ENCODE data around the gene TSPAN4. TPM values are rescaled to one million over a fixed set of nuclear protein-coding genes. Genes with fewer than 3 reads are reported as not detected.

Gene TSPAN4
- total and polyA plus RNA-seq, 2 of the 13 experiments (the other 11 are each of a cell fraction or from before 2014, with no cell fraction given): 31.7 to 68.3 TPM

GRCh38 chr11:833849-834311 is 8.8 kb upstream of the TSPAN4 start:
- Histone ChIP-seq H4K20me1 (ENCODE audit: insufficient read depth, low read length) (peaks cover 9% of the 10 kb centered on the region; the same call in 1 of the 2 replicates), H3K4me3 (replicated peaks in 1 of 3; ENCODE audit: insufficient read depth in 1 of 3, low read depth in 2 of 3, low read length in 3 of 3) (peak overlapping the region; percentile 71 to 81 (median 77); a peak in 5 of 6 replicates), H3K4me1 (ENCODE audit: insufficient read depth, low read length) (peaks cover 75% of the 10 kb centered on the region), H3K27me3 (ENCODE audit: control insufficient read depth in 1 of 2, insufficient read depth in 2 of 2, low read length in 2 of 2) (no peaks in the 10 kb centered on the region), H2AFZ (ENCODE audit: low read length) (no peak overlapping the region), H3K27ac (ENCODE audit: extremely low read length, insufficient read depth, low read length) (peak overlapping the region; percentile 61), H3K9ac (ENCODE audit: insufficient read depth, low read depth, low read length) (peak overlapping the region; percentile 85), H3K4me2 (ENCODE audit: low read depth, low read length) (peak overlapping the region; percentile 81), H3K79me2 (ENCODE audit: insufficient read depth, low read length) (peaks cover 11% of the 10 kb centered on the region), H3K9me3 (ENCODE audit: low read length) (no peaks in the 10 kb centered on the region), H3K36me3 (replicated peaks in 1 of 2; ENCODE audit: control insufficient read depth in 1 of 2, insufficient read depth in 2 of 2, low read length in 2 of 2) (peaks cover 4 to 17% of the 10 kb centered on the region in 2 experiments; a peak in 3 of 5 replicates)
- BruUV-seq (replicated peaks): no TSS peak
- DNase-seq (ENCODE audit: low spot score): no peak
- ChIA-PET CTCF (ENCODE audit: low intra/inter-chr PET ratio, low total read pairs) (no interaction called here), POLR2A (interaction anchor here (0.6 to 16.1 kb wide), 4 partner anchors 8 to 28 kb away, joined by 5 to 264 read pairs (median 74); partner anchors contain the start of genes PNPLA2, POLR2L, RPLP2 and TSPAN4)
- intact Hi-C loops (cut with micrococcal nuclease; ENCODE audit: unreplicated experiment): no loop called here
- in situ Hi-C loops (cut with HindIII; ENCODE audit: extremely low pct_ligation_motif_present, low pct_unique_long_range_greater_than_20kb): no loop called here
- no peak for FAIRE-seq
- WGBS (ENCODE audit: low lambda C conversion rate): 52% methylated on average over 9 of the region's 9 CpGs
- no peak for ATAC-seq
- 0 out of 2 replicates have a peak, but pooled peaks have one; percentile 40 for TF ChIP-seq SMAD9 (CRISPR knock-in tag; IDR thresholded peaks at IDR 0.05)
- no peak for TF ChIP-seq KAT2B (IDR thresholded peaks at IDR 0.05; ENCODE audit: borderline replicate concordance, low read depth, low read length)
- no peak for TF ChIP-seq ZNF567 (CRISPR knock-in tag; IDR thresholded peaks at IDR 0.05; ENCODE audit: borderline replicate concordance)
- no peak for TF ChIP-seq GATAD2A (CRISPR knock-in tag; IDR thresholded peaks at IDR 0.05)
- TF ChIP-seq, protein P1, sequence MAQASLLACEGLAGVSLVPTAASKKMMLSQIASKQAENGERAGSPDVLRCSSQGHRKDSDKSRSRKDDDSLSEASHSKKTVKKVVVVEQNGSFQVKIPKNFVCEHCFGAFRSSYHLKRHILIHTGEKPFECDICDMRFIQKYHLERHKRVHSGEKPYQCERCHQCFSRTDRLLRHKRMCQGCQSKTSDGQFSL (CRISPR knock-in tag; IDR thresholded peaks at IDR 0.05): 0 out of 2 replicates have a peak, but pooled peaks have one; percentile 48
- no peak for TF ChIP-seq ZNF597 (CRISPR knock-in tag; IDR thresholded peaks at IDR 0.05)
- TF ChIP-seq SMARCC2 (IDR thresholded peaks at IDR 0.05): no peak
- no peak for TF ChIP-seq ZNF44 (CRISPR knock-in tag; IDR thresholded peaks at IDR 0.05)
- TF ChIP-seq ZNF766 (CRISPR knock-in tag; IDR thresholded peaks at IDR 0.05; ENCODE audit: borderline replicate concordance): no peak
- TF ChIP-seq, protein P2, sequence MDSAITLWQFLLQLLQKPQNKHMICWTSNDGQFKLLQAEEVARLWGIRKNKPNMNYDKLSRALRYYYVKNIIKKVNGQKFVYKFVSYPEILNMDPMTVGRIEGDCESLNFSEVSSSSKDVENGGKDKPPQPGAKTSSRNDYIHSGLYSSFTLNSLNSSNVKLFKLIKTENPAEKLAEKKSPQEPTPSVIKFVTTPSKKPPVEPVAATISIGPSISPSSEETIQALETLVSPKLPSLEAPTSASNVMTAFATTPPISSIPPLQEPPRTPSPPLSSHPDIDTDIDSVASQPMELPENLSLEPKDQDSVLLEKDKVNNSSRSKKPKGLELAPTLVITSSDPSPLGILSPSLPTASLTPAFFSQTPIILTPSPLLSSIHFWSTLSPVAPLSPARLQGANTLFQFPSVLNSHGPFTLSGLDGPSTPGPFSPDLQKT (CRISPR knock-in tag; IDR thresholded peaks at IDR 0.05; ENCODE audit: borderline replicate concordance): no peak
- TF ChIP-seq FIP1L1 (IDR thresholded peaks at IDR 0.05; ENCODE audit: borderline replicate concordance, insufficient read depth, low read depth, low read length): no peak
- TF ChIP-seq KMT2B (CRISPR knock-in tag; IDR thresholded peaks at IDR 0.05): no peak
- no peak for TF ChIP-seq AGO2 (optimal IDR thresholded peaks at IDR 0.05; ENCODE audit: low read depth, low read length)
- 0 out of 2 replicates have a peak, but pooled peaks have one; percentile 12 for TF ChIP-seq SALL1 (CRISPR knock-in tag; IDR thresholded peaks at IDR 0.05)
- TF ChIP-seq ZNF225 (CRISPR knock-in tag; IDR thresholded peaks at IDR 0.05): no peak
- no peak for TF ChIP-seq MAFF (IDR thresholded peaks at IDR 0.05; ENCODE audit: low read depth, low read length)
- TF ChIP-seq HDAC1 (CRISPR knock-in tag; IDR thresholded peaks at IDR 0.05): no peak
- TF ChIP-seq JUND (CRISPR knock-in tag; IDR thresholded peaks at IDR 0.05): no peak
- TF ChIP-seq MYC (CRISPR knock-in tag; IDR thresholded peaks at IDR 0.05; ENCODE audit: borderline replicate concordance): no peak
- TF ChIP-seq ZNF343 (CRISPR knock-in tag; IDR thresholded peaks at IDR 0.05): no peak
- TF ChIP-seq, protein P3, sequence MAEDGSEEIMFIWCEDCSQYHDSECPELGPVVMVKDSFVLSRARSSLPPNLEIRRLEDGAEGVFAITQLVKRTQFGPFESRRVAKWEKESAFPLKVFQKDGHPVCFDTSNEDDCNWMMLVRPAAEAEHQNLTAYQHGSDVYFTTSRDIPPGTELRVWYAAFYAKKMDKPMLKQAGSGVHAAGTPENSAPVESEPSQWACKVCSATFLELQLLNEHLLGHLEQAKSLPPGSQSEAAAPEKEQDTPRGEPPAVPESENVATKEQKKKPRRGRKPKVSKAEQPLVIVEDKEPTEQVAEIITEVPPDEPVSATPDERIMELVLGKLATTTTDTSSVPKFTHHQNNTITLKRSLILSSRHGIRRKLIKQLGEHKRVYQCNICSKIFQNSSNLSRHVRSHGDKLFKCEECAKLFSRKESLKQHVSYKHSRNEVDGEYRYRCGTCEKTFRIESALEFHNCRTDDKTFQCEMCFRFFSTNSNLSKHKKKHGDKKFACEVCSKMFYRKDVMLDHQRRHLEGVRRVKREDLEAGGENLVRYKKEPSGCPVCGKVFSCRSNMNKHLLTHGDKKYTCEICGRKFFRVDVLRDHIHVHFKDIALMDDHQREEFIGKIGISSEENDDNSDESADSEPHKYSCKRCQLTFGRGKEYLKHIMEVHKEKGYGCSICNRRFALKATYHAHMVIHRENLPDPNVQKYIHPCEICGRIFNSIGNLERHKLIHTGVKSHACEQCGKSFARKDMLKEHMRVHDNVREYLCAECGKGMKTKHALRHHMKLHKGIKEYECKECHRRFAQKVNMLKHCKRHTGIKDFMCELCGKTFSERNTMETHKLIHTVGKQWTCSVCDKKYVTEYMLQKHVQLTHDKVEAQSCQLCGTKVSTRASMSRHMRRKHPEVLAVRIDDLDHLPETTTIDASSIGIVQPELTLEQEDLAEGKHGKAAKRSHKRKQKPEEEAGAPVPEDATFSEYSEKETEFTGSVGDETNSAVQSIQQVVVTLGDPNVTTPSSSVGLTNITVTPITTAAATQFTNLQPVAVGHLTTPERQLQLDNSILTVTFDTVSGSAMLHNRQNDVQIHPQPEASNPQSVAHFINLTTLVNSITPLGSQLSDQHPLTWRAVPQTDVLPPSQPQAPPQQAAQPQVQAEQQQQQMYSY (CRISPR knock-in tag; IDR thresholded peaks at IDR 0.05): peak; percentile 82
